Coronary artery (tissue), 2 donors: ENCODE data around the gene GATD1.

Experiments used
- DNase-seq: peaks from one replicate; pipeline ENCODE4 v3.0.0-alpha.2; 2017; ENCODE audit warnings: low spot score
- H3K27ac ChIP-seq, 2 donors: fragments of 200-600 bp; sonication (generic); one replicate each; pipeline ENCODE4 v1.5.1; 2016 to 2019
- H3K4me3 ChIP-seq: fragments of 200-600 bp; sonication (generic); 2 replicates; pipeline ENCODE4 v1.5.1; 2016; ENCODE audit warnings: mild to moderate bottlenecking, moderate library complexity
- TF ChIP-seq, protein P1 (sequence below): fragments of 200-600 bp; sonication (generic); IDR thresholded peaks from one replicate; pipeline ENCODE4 v1.5.1; 2019; ENCODE audit warnings: antibody characterized with exemption

The GATD1 gene

DNA sequence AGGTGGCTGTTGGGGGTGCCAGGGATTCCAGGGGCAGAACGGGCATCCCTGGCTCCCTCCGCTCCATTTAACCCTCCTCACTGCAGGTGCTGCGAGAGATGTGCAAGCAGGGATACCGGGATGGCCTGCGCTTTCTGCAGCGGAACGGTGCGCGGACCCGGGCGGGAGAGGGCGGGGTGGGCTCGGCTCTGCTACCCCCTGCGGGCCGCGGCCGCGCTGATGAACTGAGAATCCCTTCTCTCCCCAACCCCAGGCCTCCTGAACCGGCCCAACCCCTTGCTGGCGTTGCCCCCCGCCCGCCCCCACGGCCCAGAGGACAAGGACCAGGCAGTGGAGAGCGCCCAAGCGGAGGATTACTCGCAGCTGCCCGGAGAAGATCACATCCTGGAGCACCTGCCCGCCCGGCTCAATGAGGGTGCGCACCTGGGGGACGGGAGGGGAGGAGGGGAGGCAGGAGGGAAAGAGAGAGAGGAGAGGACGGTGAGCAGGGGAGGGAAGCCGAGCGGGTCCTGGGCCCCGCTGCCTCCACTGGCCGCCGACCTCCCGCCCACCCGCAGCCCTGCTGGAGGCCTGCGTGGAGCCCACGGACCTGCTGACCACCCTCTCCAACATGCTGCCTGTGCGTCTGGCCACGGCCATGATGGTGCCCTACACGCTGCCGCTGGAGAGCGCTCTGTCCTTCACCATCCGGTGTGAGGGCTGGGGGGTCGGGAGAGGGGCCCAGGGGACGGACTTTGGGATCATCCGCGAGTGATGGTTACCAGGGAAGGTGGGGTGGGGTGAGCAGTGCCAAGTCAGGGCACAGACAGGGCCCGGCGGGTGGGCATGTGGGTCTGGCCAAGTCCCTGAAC, 46.4 kb upstream of the GATD1 start:
- Histone ChIP-seq H3K27ac (no peak overlapping the region), H3K4me3 (no peak overlapping the region)
- DNase-seq, result no peak
- TF ChIP-seq, protein P1, sequence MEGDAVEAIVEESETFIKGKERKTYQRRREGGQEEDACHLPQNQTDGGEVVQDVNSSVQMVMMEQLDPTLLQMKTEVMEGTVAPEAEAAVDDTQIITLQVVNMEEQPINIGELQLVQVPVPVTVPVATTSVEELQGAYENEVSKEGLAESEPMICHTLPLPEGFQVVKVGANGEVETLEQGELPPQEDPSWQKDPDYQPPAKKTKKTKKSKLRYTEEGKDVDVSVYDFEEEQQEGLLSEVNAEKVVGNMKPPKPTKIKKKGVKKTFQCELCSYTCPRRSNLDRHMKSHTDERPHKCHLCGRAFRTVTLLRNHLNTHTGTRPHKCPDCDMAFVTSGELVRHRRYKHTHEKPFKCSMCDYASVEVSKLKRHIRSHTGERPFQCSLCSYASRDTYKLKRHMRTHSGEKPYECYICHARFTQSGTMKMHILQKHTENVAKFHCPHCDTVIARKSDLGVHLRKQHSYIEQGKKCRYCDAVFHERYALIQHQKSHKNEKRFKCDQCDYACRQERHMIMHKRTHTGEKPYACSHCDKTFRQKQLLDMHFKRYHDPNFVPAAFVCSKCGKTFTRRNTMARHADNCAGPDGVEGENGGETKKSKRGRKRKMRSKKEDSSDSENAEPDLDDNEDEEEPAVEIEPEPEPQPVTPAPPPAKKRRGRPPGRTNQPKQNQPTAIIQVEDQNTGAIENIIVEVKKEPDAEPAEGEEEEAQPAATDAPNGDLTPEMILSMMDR, result no peak

DNA sequence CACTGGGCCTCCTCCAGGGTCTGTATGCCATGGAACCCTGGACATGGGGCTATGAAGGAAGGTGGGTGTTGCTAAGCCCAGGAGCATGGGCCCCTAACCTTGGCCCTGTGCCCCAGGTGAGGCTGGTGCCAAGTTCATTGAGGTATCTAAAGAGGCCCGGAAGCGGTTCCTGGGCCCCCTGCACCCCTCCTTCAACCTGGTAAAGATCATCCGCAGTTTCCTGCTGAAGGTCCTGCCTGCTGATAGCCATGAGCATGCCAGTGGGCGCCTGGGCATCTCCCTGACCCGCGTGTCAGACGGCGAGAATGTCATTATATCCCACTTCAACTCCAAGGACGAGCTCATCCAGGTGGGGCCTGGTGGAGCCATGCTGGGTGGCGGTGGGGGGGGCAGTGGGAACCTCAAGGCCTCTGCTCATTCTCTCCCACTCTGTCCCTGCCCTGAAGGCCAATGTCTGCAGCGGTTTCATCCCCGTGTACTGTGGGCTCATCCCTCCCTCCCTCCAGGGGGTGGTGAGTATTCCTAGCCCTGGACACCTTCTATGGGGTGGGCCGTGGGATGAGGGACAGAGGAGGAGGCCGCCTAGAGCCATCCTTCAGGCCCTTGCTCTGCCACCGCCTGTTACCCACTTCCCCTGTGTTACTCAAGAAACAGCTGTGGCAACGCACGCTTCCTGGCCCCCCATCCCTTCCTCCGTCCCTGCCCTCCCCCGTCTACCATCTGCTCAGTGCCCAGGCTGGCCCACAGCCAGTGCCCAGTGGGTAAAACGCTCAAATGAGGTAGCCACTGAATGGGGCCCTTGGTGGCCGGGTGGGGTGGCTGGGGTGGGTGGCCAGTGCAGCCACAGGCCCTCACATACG, 44.5 kb upstream of the GATD1 start:
- TF ChIP-seq, protein P1, result no peak
- no peak for DNase-seq
- Histone ChIP-seq H3K27ac (peak overlapping the region; percentile 93 to 99), H3K4me3 (peak overlapping the region; percentile 91)

DNA sequence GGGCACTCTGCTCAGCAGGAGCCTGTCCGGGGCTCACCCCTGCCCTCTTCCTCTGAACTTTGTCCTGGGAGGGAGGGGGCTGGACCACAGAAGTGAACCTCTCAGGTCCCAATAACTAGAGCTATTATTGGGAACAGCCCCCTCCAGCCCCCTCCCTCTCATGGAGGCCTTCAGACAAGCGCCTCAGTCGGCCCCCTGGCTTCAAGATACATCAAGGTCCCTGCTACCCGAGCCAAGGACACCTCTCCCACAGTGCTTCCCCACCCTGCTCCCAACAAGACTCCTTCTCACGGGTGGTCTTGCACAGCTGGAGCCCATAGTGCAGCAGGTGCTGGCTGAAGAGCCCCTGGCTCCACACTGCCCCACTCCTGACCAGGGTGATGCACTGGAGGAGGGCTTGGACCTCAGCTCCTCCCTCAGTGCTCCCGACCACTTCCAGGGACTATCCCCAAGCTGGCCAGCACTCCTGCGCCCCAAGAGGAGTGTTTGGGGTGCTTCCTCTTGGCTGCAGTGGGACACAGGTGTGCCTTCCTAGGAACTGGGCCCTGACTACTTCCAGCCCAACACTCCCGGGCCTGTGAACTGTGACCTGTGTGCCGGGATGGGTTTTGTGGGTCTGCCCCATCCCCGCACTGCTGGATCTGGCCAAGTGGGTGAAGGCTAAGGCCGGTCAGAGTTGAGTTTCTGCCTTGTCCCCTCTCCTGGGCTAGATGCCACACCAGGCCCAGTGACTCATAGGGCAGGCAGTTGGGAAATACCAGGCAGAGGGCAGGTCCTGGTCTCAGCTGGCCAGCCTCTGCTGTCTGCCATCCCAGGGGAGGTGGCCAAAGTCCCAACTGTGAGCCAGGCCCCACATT, 43.6 kb upstream of the GATD1 start:
- DNase-seq, result peak; percentile 97
- peak overlapping the region; percentile 91 for H3K4me3 ChIP-seq
- peak overlapping the region; percentile 93 to 99 for H3K27ac ChIP-seq
- TF ChIP-seq, protein P1, result no peak

DNA sequence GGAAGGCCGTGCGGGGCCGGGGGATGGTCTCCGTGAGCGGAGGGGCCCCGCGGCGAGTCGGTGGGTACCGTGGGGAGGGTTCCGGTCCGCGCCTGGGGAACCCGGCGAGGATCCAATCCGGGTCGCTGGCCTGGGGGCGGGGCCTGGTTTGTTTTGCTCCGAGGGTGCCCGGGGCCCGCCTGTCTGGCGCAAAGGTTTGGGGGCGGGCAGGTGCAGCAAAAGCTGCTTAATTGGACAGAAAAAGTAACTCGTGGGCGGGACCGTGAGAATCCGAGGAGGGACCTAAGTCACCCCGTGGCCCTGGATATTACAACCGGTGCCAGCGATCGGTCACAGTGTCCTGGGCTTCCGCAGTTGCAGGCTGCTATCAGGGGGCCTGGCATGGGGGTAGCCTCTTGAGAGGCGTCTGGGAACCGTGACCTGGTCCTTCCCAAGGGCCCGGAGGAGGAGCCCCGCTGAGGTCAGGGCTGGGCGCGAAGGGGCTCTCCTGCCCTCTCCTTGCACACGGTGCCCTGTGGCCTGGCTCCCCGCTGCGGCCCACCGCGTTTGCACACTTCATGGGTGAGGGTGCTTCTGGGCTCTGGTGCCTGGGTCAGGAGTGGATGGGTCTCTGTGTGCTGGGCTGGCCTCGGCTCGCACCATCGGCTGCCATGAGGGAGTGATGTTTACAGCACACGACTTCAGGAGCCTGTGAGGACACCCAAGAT, 42.8 kb upstream of the GATD1 start:
- Histone ChIP-seq H3K4me3 (peak overlapping the region; percentile 91), H3K27ac (peak overlapping the region; percentile 93 to 99)
- TF ChIP-seq, protein P1, result no peak
- DNase-seq, result peak; percentile 96

DNA sequence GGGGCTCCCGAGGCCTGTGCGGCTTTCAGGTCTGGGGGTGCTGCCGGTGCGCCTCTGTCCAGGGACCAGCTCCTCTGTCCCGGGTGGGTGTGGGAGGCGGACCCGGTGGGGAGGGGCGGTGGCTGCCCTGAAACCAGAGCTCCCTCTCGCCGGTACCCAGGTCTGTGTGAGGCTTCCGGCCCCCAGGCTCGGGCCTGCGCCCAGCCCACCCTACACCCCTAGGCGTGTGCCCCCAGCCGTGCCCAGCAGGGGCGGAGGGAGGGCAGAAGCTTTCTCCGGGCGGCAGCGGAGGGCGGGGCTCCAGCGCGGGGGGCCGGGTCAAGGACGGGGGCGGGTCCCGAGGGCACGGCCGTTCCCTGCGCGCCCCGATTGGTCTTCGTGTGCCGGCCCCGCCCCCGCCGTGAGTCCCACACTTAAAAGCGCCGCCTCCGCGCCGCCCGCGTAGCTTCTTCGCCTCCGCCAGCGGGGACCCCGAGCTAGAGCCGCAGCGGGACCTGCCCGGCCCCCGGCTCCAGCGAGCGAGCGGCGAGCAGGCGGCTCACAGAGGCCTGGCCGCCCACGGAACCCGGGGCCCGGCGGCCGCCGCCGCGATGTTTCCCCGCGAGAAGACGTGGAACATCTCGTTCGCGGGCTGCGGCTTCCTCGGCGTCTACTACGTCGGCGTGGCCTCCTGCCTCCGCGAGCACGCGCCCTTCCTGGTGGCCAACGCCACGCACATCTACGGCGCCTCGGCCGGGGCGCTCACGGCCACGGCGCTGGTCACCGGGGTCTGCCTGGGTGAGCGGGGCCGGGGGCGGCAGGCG, 42.0 kb upstream of the GATD1 start:
- peak overlapping the region; percentile 93 to 99 for H3K27ac ChIP-seq
- DNase-seq, result peak; percentile 93
- H3K4me3 ChIP-seq, result peak overlapping the region; percentile 91
- TF ChIP-seq, protein P1, result no peak
